GM12878 (cell line): ENCODE data around the gene DHDDS. TPM values are rescaled to one million over a fixed set of nuclear protein-coding genes. Genes with fewer than 3 reads are reported as not detected.

Experiments used
- ATAC-seq: fragments of 200-7000 bp; cut with Tn5 transposase; 3 replicates; pipeline ENCODE4 v1.9.1; 2020; ENCODE audit warnings: mild to moderate bottlenecking, moderate library complexity
- BruUV-seq: library from RNA; stranded (reverse); fragments of 400-500 nt; replicated peaks from 2 replicates; lab custom pipeline; 2021; lab: Mats Ljungman, UMichigan
- CTCF ChIA-PET: fragments of 300-600 bp; sonication (Branson Sonifier 250); formaldehyde crosslinking; extraction: SDS; loops from one replicate; lab custom pipeline; 2021; ENCODE audit warnings: inconsistent platforms; lab: Yijun Ruan, JAX
- POLR2A ChIA-PET: fragments of 350-600 bp; formaldehyde crosslinking; extraction: SDS; loops from one replicate; lab custom pipeline; 2021; ENCODE audit warnings: inconsistent platforms; lab: Charles Lee
- RAD21 ChIA-PET: fragments of 300-600 bp; sonication (Branson Sonifier 250); formaldehyde crosslinking; loops from one replicate; lab custom pipeline; 2023; ENCODE audit warnings: antibody characterized with exemption; ENCODE audit not compliant: unreplicated experiment; lab: Charles Lee
- SMC1A ChIA-PET: fragments of 300-600 bp; sonication (Branson Sonifier 250); formaldehyde crosslinking; loops from one replicate; lab custom pipeline; 2023; ENCODE audit not compliant: unreplicated experiment, uncharacterized antibody; lab: Charles Lee
- DNase-seq: peaks from one replicate; pipeline ENCODE4 v3.0.0-alpha.2; 2011; ENCODE audit warnings: low read depth, low spot score
- FAIRE-seq: peaks from 3 replicates; lab custom pipeline; 2011; peaks lifted over from hg19 to GRCh38; lab: Jason Lieb, UNC
- H2AFZ ChIP-seq: 2 replicates; pipeline ENCODE4 v1.6.0; 2011; ENCODE audit warnings: low read depth, low read length, control low read depth; ENCODE audit not compliant: control insufficient read depth
- H3K27ac ChIP-seq: 2 replicates; pipeline ENCODE4 v1.5.1; 2011; ENCODE audit warnings: control low read depth; ENCODE audit not compliant: control insufficient read depth, insufficient read depth
- H3K27me3 ChIP-seq, 2 experiments: replicated peaks in 1 of 2; 2 replicates each; pipeline versions ENCODE4 v1.6.0 to v1.6.1; 2011; ENCODE audit warnings: low read length in 1 of 2; ENCODE audit not compliant: control insufficient read depth in 2 of 2, insufficient read depth in 2 of 2
- H3K36me3 ChIP-seq, 2 experiments: 2 replicates each; pipeline ENCODE4 v1.5.1; 2011; ENCODE audit warnings: low read length in 1 of 2; ENCODE audit not compliant: control insufficient read depth in 2 of 2, insufficient read depth in 2 of 2
- H3K4me1 ChIP-seq: 2 replicates; pipeline ENCODE4 v1.6.1; 2011; ENCODE audit warnings: mild to moderate bottlenecking, low read length, moderate library complexity, mixed read lengths; ENCODE audit not compliant: control insufficient read depth, insufficient read depth
- H3K4me2 ChIP-seq: 2 replicates; pipeline ENCODE4 v1.6.0; 2011; ENCODE audit warnings: control low read depth; ENCODE audit not compliant: control insufficient read depth, insufficient read depth
- H3K4me3 ChIP-seq: fragments of 200-600 bp; sonication (generic); 2 replicates; pipeline ENCODE4 v1.5.1; 2016
- H3K79me2 ChIP-seq: 2 replicates; pipeline ENCODE4 v1.6.0; 2011; ENCODE audit warnings: low read length; ENCODE audit not compliant: control insufficient read depth, insufficient read depth
- H3K9ac ChIP-seq: 2 replicates; pipeline ENCODE4 v1.8.0; 2011; ENCODE audit warnings: low read length, control low read depth, mixed read lengths; ENCODE audit not compliant: control insufficient read depth, insufficient read depth
- H3K9me3 ChIP-seq: replicated peaks from 3 replicates; pipeline ENCODE4 v1.5.1; 2011; ENCODE audit warnings: mild to moderate bottlenecking, low read length; ENCODE audit not compliant: control insufficient read depth, insufficient read depth
- H4K20me1 ChIP-seq: 2 replicates; pipeline ENCODE4 v1.6.0; 2011; ENCODE audit not compliant: control insufficient read depth, insufficient read depth
- EP300 ChIP-seq, 2 experiments: fragments of 150-350 bp in 1 of 2; IDR thresholded peaks; 2 replicates each; pipeline ENCODE4 v1.6.1; 2011 to 2012; ENCODE audit warnings: low read depth in 2 of 2, low read length in 2 of 2, borderline replicate concordance in 1 of 2, improper control_type of control experiment in 1 of 2, inconsistent platforms in 1 of 2; ENCODE audit not compliant: control insufficient read depth in 1 of 2
- HCFC1 ChIP-seq: fragments of 150-350 bp; IDR thresholded peaks from 2 replicates; pipeline ENCODE4 v1.6.1; 2014; ENCODE audit warnings: low read length
- IKZF1 ChIP-seq: fragments of 450-650 bp; conservative IDR thresholded peaks from 2 replicates; pipeline ENCODE4 v1.6.1; 2017; ENCODE audit warnings: antibody characterized with exemption, mild to moderate bottlenecking
- LARP7 ChIP-seq: fragments of 450-650 bp; IDR thresholded peaks from 2 replicates; pipeline ENCODE4 v1.6.1; 2017; ENCODE audit warnings: mild to moderate bottlenecking
- MYC ChIP-seq: IDR thresholded peaks from 2 replicates; pipeline ENCODE4 v1.6.1; 2011; ENCODE audit warnings: mild to moderate bottlenecking, low read length, moderate library complexity, inconsistent platforms; ENCODE audit not compliant: insufficient read depth, insufficient replicate concordance, insufficient read length, severe bottlenecking
- NBN ChIP-seq: fragments of 450-650 bp; IDR thresholded peaks from 2 replicates; pipeline ENCODE4 v1.6.1; 2016
- NR2F1 ChIP-seq: fragments of 450-650 bp; conservative IDR thresholded peaks from 2 replicates; pipeline ENCODE4 v1.6.1; 2017; ENCODE audit warnings: mild to moderate bottlenecking
- POLR2A ChIP-seq: IDR thresholded peaks from 2 replicates; pipeline ENCODE4 v1.6.1; 2011; ENCODE audit warnings: low read depth, mild to moderate bottlenecking, low read length
- RBBP5 ChIP-seq: fragments of 200-600 bp; sonication (generic); conservative IDR thresholded peaks from 2 replicates; pipeline ENCODE4 v1.6.1; 2016
- ZNF207 ChIP-seq: fragments of 450-650 bp; IDR thresholded peaks from 2 replicates; pipeline ENCODE4 v1.6.1; 2014; ENCODE audit warnings: antibody characterized with exemption, mild to moderate bottlenecking, borderline replicate concordance
- WGBS: methylation state at CpG from one replicate; pipeline ENCODE4 v1.1.6; 2016; ENCODE audit warnings: low lambda C conversion rate; ENCODE audit not compliant: insufficient replicate concordance, insufficient coverage; ENCODE audit errors: missing lambda C conversion rate; 5-methylcytosine and 5-hydroxymethylcytosine counted together
- in situ Hi-C: fragments of 300-500 bp; cut with MboI; formaldehyde crosslinking; loops from 9 replicates; pipeline ENCODE4 v1.14.3; 2018; ENCODE audit warnings: mixed read lengths
- intact Hi-C: fragments of 100-400 bp; cut with micrococcal nuclease; formaldehyde crosslinking; loops from one replicate; pipeline ENCODE4 v1.14.2; 2022; ENCODE audit not compliant: unreplicated experiment
- polyA plus RNA-seq, 11 experiments: library from polyadenylated mRNA; depleted of rRNA in 4 of 11; unstranded in 6 of 11; stranded (reverse) in 5 of 11; fragments of >200 nt; fragmentation: Nextera tagmentation in 4 of 11; fragmentation: Illumina TruSeq in 1 of 11; extraction: Ambion mirVana in 4 of 11; extraction: Trizol in 1 of 11; gene quantifications; 1 replicate in 1 of 11; 2 replicates in 10 of 11; pipeline versions ENCODE4 v1.2.1 to v1.2.3, GENCODE V29; 2011 to 2016; ENCODE audit warnings: inconsistent platforms in 2 of 11, missing spikeins in 2 of 11, low read depth in 1 of 11
- total RNA-seq, 4 experiments: library from RNA; depleted of rRNA in 3 of 4; stranded (reverse); fragments of >200 nt in 3 of 4; fragmentation: Illumina TruSeq in 1 of 4; extraction: Trizol in 1 of 4; gene quantifications; 2 replicates each; pipeline versions ENCODE4 v1.2.1 to v1.2.3, GENCODE V29; 2013 to 2021
- TF ChIP-seq, protein P1 (sequence below): IDR thresholded peaks from 2 replicates; pipeline ENCODE4 v1.6.1; 2012; ENCODE audit warnings: low read depth, low read length, improper control_type of control experiment
- TF ChIP-seq, protein P2 (sequence below): fragments of 450-650 bp; IDR thresholded peaks from 2 replicates; pipeline ENCODE4 v1.6.1; 2017; ENCODE audit warnings: antibody characterized with exemption, mild to moderate bottlenecking, moderate library complexity
- TF ChIP-seq, protein P3 (sequence below): IDR thresholded peaks from 2 replicates; pipeline ENCODE4 v1.6.1; 2012; ENCODE audit warnings: low read length, inconsistent platforms

The DHDDS gene
- total and polyA plus RNA-seq, 10 of the 15 experiments (the other 5 are each of a cell fraction or from before 2014, with no cell fraction given): 22.7 to 47.5 (median 36.4) TPM

DNA sequence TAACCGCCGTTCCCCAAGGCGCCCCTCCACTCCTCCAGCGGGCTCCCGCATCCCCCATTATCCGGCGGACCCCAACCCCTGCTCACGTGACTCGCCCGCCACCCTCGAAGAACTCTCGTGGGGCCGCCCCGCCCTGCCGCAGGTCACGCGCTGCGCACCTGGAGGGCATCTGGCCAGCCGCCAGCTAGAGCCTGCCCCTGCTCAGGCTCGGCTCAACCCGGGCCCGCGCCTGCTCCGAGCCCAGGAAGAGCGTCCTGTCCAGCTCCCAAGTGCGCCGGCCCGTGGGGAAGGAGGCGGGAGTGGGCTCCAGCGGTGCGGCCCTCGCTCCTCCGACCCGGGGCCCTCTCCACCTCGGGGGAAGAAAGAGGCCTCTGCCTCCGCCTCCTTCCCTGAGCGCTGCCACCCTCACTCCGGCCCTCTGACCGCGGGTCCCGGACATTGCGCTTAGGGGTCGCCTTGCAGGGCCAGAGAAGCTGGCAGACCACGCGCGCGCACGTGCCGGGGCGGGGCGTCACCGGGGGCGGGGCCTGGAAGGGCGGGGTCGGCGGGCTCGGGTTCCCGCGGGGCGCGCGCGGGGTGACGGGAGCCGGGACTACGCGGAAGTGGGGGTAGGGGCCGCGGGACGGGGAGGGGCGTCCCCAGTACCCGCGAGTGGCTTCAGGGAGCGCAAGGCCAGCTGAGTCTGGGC is 68.5 kb downstream of the DHDDS start:
- Histone ChIP-seq H3K9me3 (no peaks in the 10 kb centered on the region), H3K4me2 (peak overlapping the region; percentile 100), H3K27ac (peak overlapping the region; percentile 95), H3K9ac (peak overlapping the region; percentile 93), H3K27me3 (no peaks in the 10 kb centered on the region), H3K79me2 (peaks cover 8% of the 10 kb centered on the region), H3K4me1 (peaks cover 14% of the 10 kb centered on the region), H4K20me1 (no peaks in the 10 kb centered on the region), H3K36me3 (no peaks in the 10 kb centered on the region), H2AFZ (peak overlapping the region; percentile 90), H3K4me3 (peak overlapping the region; percentile 89)
- POLR2A ChIA-PET: interaction anchor here (0.5 to 3.6 kb wide), 23 partner anchors 16 to 978 kb away, joined by 3 to 22 read pairs (median 4); partner anchors contain the start of genes HMGN2 and RPS6KA1
- CTCF ChIA-PET: interaction anchor here (0.8 to 4.8 kb wide), 40 partner anchors 10 to 386 kb away, joined by 3 to 59 read pairs (median 5); partner anchors contain the start of genes CEP85, HMGN2, PIGV and RPS6KA1
- DNase-seq (peak; percentile 39), ATAC-seq (peak; percentile 86), FAIRE-seq (no peak)
- WGBS: 1% methylated on average over 74 of the region's 74 CpGs
- SMC1A ChIA-PET: interaction anchor here (0.8 to 2.8 kb wide), 22 partner anchors 11 to 288 kb away, joined by 3 to 17 read pairs (median 4); partner anchors contain the start of genes PIGV and RPS6KA1
- in situ Hi-C loops: no loop called here
- TSS peak; percentile 66 for BruUV-seq
- intact Hi-C loops: loop anchor here (1.0 to 5.0 kb wide), 4 partner anchors 42 to 287 kb away; partner anchors contain the start of gene PIGV
- RAD21 ChIA-PET: interaction anchor here (0.6 to 3.6 kb wide), 28 partner anchors 10 to 1644 kb away, joined by 3 to 43 read pairs (median 5); partner anchors contain the start of genes GPN2, HMGN2, PIGV and RPS6KA1
- TF ChIP-seq RBBP5: no peak
- TF ChIP-seq, protein P1, sequence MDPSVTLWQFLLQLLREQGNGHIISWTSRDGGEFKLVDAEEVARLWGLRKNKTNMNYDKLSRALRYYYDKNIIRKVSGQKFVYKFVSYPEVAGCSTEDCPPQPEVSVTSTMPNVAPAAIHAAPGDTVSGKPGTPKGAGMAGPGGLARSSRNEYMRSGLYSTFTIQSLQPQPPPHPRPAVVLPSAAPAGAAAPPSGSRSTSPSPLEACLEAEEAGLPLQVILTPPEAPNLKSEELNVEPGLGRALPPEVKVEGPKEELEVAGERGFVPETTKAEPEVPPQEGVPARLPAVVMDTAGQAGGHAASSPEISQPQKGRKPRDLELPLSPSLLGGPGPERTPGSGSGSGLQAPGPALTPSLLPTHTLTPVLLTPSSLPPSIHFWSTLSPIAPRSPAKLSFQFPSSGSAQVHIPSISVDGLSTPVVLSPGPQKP: 0 out of 2 replicates have a peak, but pooled peaks have one; percentile 47
- peak; percentile 77 for TF ChIP-seq MYC
- TF ChIP-seq HCFC1: peak; percentile 5; the same call in 1 of the 2 replicates
- peak; percentile 95 for TF ChIP-seq NR2F1
- TF ChIP-seq ZNF207: peak; percentile 86; the same call in 1 of the 2 replicates
- TF ChIP-seq NBN: peak; percentile 89
- peak in 1 of 2 experiments; percentile 36; a peak in 1 of 4 replicates for TF ChIP-seq EP300 (IDR thresholded peaks at IDR 0.05; ENCODE audit: borderline replicate concordance in 1 of 2, control insufficient read depth in 1 of 2, low read depth in 2 of 2, low read length in 2 of 2)
- TF ChIP-seq LARP7: peak; percentile 80
- TF ChIP-seq, protein P2, sequence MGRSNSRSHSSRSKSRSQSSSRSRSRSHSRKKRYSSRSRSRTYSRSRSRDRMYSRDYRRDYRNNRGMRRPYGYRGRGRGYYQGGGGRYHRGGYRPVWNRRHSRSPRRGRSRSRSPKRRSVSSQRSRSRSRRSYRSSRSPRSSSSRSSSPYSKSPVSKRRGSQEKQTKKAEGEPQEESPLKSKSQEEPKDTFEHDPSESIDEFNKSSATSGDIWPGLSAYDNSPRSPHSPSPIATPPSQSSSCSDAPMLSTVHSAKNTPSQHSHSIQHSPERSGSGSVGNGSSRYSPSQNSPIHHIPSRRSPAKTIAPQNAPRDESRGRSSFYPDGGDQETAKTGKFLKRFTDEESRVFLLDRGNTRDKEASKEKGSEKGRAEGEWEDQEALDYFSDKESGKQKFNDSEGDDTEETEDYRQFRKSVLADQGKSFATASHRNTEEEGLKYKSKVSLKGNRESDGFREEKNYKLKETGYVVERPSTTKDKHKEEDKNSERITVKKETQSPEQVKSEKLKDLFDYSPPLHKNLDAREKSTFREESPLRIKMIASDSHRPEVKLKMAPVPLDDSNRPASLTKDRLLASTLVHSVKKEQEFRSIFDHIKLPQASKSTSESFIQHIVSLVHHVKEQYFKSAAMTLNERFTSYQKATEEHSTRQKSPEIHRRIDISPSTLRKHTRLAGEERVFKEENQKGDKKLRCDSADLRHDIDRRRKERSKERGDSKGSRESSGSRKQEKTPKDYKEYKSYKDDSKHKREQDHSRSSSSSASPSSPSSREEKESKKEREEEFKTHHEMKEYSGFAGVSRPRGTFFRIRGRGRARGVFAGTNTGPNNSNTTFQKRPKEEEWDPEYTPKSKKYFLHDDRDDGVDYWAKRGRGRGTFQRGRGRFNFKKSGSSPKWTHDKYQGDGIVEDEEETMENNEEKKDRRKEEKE: no peak
- TF ChIP-seq IKZF1: peak; percentile 85
- TF ChIP-seq POLR2A: peak; percentile 97
- TF ChIP-seq, protein P3, sequence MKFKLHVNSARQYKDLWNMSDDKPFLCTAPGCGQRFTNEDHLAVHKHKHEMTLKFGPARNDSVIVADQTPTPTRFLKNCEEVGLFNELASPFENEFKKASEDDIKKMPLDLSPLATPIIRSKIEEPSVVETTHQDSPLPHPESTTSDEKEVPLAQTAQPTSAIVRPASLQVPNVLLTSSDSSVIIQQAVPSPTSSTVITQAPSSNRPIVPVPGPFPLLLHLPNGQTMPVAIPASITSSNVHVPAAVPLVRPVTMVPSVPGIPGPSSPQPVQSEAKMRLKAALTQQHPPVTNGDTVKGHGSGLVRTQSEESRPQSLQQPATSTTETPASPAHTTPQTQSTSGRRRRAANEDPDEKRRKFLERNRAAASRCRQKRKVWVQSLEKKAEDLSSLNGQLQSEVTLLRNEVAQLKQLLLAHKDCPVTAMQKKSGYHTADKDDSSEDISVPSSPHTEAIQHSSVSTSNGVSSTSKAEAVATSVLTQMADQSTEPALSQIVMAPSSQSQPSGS: no peak
